Measurements from ENCODE around the gene UBE2G2. TPM values are rescaled to one million over a fixed set of nuclear protein-coding genes. Genes with fewer than 3 reads are reported as not detected.

The UBE2G2 gene
- total and polyA plus RNA-seq, 10 donors: 39.4 to 125 (median 84.5) TPM

DNA sequence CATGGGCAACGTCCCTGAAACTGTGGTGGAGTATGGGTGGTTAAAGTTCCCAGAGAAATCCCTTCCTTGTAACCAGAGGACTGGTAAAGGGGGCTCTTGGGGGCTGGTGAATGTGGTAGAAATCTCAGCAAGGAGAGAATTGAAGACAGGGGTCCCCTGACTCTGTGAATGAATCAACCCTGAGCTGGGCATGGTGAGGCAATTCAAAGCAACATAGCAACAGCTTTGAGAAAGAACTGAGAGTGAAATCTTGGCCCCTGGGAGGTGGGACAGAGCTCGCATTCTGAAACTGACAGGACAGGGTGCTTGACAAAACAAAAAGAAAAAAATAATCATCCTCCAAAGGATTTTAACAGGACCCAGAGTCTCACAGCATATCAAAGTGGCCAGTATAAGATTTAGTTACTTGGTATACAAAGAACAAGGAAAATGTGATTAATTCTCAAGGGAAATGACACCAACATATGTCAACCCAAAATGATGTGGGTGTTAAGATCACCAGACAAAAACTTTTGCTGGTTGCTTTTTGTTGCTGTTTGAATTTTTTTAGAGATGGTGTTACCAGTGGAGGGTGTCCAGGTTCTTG lies 28.0 kb upstream of the UBE2G2 start:
- Histone ChIP-seq H3K27me3 (replicated peaks in 1 of 7) (no peaks in the 10 kb centered on the region), H3K4me3 (no peak overlapping the region), H3K9me3 (peaks cover 0 to 26% (median 22%) of the 10 kb centered on the region in 8 donors), H3K4me1 (peaks cover 0 to 12% (median 4%) of the 10 kb centered on the region in 6 donors), H3K36me3 (no peaks in the 10 kb centered on the region), H3K27ac (no peak overlapping the region)
- WGBS, 5 donors: 42 to 71% (median 64%) methylated on average over 2 of the region's 2 CpGs
- TF ChIP-seq POLR2A (IDR thresholded peaks at IDR 0.05): no peak
- TF ChIP-seq POLR2AphosphoS5 (IDR thresholded peaks at IDR 0.05): no peak
- TF ChIP-seq, protein P1, sequence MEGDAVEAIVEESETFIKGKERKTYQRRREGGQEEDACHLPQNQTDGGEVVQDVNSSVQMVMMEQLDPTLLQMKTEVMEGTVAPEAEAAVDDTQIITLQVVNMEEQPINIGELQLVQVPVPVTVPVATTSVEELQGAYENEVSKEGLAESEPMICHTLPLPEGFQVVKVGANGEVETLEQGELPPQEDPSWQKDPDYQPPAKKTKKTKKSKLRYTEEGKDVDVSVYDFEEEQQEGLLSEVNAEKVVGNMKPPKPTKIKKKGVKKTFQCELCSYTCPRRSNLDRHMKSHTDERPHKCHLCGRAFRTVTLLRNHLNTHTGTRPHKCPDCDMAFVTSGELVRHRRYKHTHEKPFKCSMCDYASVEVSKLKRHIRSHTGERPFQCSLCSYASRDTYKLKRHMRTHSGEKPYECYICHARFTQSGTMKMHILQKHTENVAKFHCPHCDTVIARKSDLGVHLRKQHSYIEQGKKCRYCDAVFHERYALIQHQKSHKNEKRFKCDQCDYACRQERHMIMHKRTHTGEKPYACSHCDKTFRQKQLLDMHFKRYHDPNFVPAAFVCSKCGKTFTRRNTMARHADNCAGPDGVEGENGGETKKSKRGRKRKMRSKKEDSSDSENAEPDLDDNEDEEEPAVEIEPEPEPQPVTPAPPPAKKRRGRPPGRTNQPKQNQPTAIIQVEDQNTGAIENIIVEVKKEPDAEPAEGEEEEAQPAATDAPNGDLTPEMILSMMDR (IDR thresholded peaks at IDR 0.05 in 8 of 11, conservative IDR thresholded peaks at IDR 0.05 in 3 of 11): no peak
- no peak for DNase-seq
- intact Hi-C loops (cut with DNase I; ENCODE audit: low total_unique reads): no loop called here

DNA sequence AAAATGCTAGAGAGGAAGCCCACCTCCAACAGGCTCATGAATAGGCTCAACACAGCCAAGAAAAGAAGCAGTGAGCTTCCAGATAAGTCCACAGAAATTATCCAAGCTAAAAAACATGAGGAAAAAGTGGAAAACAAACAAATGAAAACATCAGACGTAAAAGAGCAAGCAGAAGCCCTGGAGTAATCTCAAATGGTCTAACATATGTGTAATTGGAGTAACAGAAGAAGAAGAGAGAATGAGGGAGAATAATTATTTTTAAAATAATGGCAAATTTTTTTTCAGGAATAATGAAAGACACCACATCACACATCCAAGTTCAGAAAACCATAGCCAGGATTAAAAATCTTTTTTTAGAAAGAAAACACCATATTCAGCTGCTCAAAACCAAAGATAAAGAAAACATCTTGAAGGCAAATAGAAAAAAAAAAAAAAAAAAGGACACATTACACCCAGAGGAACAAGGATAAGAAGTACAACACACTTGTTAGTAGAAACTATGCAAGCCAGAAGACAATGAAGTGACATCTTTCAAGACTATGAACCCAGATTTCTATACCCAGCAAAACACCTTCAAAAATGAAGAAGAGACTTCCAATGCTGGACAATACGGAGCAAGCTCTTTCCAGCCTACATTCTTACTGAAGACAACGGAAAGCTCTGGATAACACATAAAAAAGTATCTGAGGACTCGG lies 26.9 kb upstream of the UBE2G2 start:
- TF ChIP-seq POLR2AphosphoS5 (IDR thresholded peaks at IDR 0.05) (no peak), POLR2A (IDR thresholded peaks at IDR 0.05) (no peak)
- TF ChIP-seq, protein P1 (IDR thresholded peaks at IDR 0.05 in 8 of 11, conservative IDR thresholded peaks at IDR 0.05 in 3 of 11): no peak
- H3K27ac ChIP-seq: no peak overlapping the region
- H3K36me3 ChIP-seq: no peaks in the 10 kb centered on the region
- intact Hi-C loops (cut with DNase I; ENCODE audit: low total_unique reads): no loop called here
- peaks cover 0 to 12% (median 4%) of the 10 kb centered on the region in 6 donors for H3K4me1 ChIP-seq
- no peak overlapping the region for H3K4me3 ChIP-seq
- 90 to 95% (median 93%) methylated on average over 4 of the region's 4 CpGs for WGBS, 5 donors
- no peak for DNase-seq
- no peaks in the 10 kb centered on the region for H3K27me3 ChIP-seq (replicated peaks in 1 of 7)
- peaks cover 0 to 31% (median 26%) of the 10 kb centered on the region in 8 donors for H3K9me3 ChIP-seq

DNA sequence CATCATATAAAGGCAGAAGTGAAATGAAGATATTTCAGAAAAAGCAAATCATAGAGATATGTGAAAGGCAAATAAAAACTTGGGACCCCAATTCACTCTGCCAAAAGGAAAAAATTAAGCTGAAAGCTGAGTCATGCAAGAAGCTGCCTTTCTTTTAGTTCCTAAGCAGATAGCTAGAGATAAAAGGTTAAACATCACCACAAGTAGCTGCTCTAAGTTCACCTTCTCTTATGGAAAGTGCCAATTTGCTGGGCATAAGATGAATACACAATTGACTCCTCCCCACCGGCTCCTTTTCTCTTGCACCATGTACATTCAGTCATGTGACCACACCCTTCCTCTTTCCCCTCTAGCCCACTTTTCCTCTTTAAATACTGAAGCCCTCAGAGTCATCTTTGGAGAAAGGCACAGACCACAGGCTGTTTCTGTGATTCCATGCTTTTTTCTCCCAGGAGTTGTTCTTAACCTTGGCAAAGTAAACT lies 21.6 kb upstream of the UBE2G2 start:
- no peaks in the 10 kb centered on the region for H3K36me3 ChIP-seq
- H3K4me3 ChIP-seq: no peak overlapping the region
- DNase-seq: no peak
- TF ChIP-seq POLR2A (IDR thresholded peaks at IDR 0.05) (no peak), POLR2AphosphoS5 (IDR thresholded peaks at IDR 0.05) (no peak)
- TF ChIP-seq, protein P1 (IDR thresholded peaks at IDR 0.05 in 8 of 11, conservative IDR thresholded peaks at IDR 0.05 in 3 of 11): no peak
- peaks cover 0 to 60% (median 55%) of the 10 kb centered on the region in 8 donors for H3K9me3 ChIP-seq
- intact Hi-C loops (cut with DNase I; ENCODE audit: low total_unique reads): no loop called here
- H3K27ac ChIP-seq: no peak overlapping the region
- no peaks in the 10 kb centered on the region for H3K27me3 ChIP-seq (replicated peaks in 1 of 7)
- 61 to 90% (median 73%) methylated on average over 1 of the region's 1 CpG for WGBS, 5 donors
- H3K4me1 ChIP-seq: peaks cover 0 to 9% (median 7%) of the 10 kb centered on the region in 6 donors

DNA sequence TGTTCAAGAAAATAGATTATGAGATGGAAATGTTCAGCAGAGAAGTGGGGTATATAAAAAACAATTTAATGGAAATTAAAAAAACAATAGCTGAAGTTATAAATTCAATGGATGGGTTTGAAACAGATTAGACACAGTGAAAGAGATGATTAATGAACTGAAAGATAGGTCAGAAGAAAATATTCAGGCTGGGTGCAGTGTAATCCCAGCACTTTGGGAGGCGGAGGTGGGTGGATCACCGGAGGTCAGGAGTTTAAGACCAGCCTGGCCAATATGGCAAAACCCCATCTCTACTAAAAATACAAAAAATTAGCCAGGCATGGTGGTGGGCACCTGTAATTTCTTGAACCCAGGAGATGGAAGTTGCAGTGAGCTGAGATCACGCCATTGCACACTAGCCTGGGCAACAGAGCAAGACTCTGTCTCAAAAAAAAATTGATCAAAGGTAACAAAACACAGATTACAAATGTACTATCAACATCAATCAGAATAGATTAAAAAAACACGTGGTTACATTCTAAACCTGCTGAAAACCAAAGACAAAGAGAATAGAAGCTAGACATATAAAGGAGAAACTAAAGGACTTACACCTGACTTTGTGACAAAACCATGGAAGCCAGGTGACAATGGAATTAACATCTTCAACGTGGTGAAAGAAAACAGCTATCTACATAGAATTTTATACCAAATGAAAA lies 21.0 kb upstream of the UBE2G2 start:
- WGBS, 5 donors: 63 to 72% (median 71%) methylated on average over 5 of the region's 5 CpGs
- Histone ChIP-seq H3K36me3 (no peaks in the 10 kb centered on the region), H3K9me3 (peaks cover 0 to 54% (median 50%) of the 10 kb centered on the region in 8 donors), H3K4me1 (peaks cover 0 to 9% (median 7%) of the 10 kb centered on the region in 6 donors), H3K27ac (no peak overlapping the region), H3K4me3 (no peak overlapping the region), H3K27me3 (replicated peaks in 1 of 7) (no peaks in the 10 kb centered on the region)
- TF ChIP-seq POLR2A (IDR thresholded peaks at IDR 0.05) (no peak), POLR2AphosphoS5 (IDR thresholded peaks at IDR 0.05) (no peak)
- TF ChIP-seq, protein P1 (IDR thresholded peaks at IDR 0.05 in 8 of 11, conservative IDR thresholded peaks at IDR 0.05 in 3 of 11): no peak
- DNase-seq: no peak
- intact Hi-C loops (cut with DNase I; ENCODE audit: low total_unique reads): no loop called here

Measured in spleen (tissue), 11 donors.